Ascending aorta (tissue), 2 donors: ENCODE measurements around the gene DNER. TPM values are rescaled to one million over a fixed set of nuclear protein-coding genes. Genes with fewer than 3 reads are reported as not detected.

Experiments used
- DNase-seq, 2 donors: peaks; one replicate each; pipeline ENCODE4 v3.0.0-alpha.2; 2019; ENCODE audit warnings: low spot score in 2 of 2
- H3K27ac ChIP-seq, 2 donors: fragments of 200-600 bp; sonication (generic); one replicate each; pipeline ENCODE4 v1.5.1; 2016 to 2017; ENCODE audit warnings: mild to moderate bottlenecking in 1 of 2
- H3K27me3 ChIP-seq: fragments of 200-600 bp; sonication (generic); one replicate; pipeline ENCODE4 v1.5.1; 2017
- H3K36me3 ChIP-seq, 2 donors: fragments of 200-600 bp; sonication (generic); one replicate each; pipeline ENCODE4 v1.5.1; 2016
- H3K4me1 ChIP-seq, 2 donors: fragments of 200-600 bp; sonication (generic); one replicate each; pipeline ENCODE4 v1.5.1; 2016 to 2017; ENCODE audit warnings: mild to moderate bottlenecking in 1 of 2
- H3K4me3 ChIP-seq, 2 donors: fragments of 200-600 bp; sonication (generic); one replicate each; pipeline ENCODE4 v1.5.1; 2016 to 2017; ENCODE audit warnings: mild to moderate bottlenecking in 1 of 2
- H3K9me3 ChIP-seq, 2 donors: fragments of 200-600 bp; sonication (generic); one replicate each; pipeline ENCODE4 v1.5.1; 2016
- CTCF ChIP-seq, 3 experiments: fragments of 200-600 bp in 2 of 3; fragments of 450-650 bp in 1 of 3; sonication (generic) in 2 of 3; IDR thresholded peaks; one replicate each; pipeline ENCODE4 v1.5.1; 2016 to 2019; ENCODE audit warnings: antibody characterized with exemption in 3 of 3, mild to moderate bottlenecking in 1 of 3, moderate library complexity in 1 of 3
- intact Hi-C: fragments of 100-400 bp; cut with DNase I; formaldehyde crosslinking; loops from one replicate; pipeline ENCODE4 v1.15.1; 2023
- total RNA-seq: library from RNA; depleted of rRNA; stranded (reverse); fragments of >200 nt; gene quantifications from one replicate; pipeline ENCODE4 v1.1.0, GENCODE V29; 2016

Gene DNER
- total RNA-seq, 1 donor from 2014 or later: 1.2 TPM

DNA sequence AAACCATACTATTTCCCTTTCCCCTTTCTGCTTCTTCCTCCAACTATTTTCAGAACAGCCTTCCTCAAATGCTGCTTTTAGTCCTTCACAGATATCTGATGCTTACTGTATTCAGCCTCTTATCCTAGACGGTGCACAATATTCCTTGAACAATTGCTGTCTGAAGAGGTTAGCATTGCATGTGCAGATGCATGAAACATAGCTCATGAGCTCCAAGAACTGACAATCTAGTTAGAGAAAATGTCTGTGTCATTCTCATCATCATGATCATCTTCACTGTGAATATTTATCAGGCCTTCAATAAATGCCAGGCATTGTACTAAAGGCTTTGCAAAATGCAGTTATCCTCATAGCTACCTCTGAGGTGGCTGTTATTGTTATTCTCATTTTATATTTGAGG lies 190.7 kb downstream of the DNER start:
- Histone ChIP-seq H3K4me1 (peaks cover 2 to 5% of the 10 kb centered on the region in 2 donors), H3K4me3 (no peak overlapping the region), H3K9me3 (no peaks in the 10 kb centered on the region), H3K36me3 (no peaks in the 10 kb centered on the region), H3K27me3 (no peaks in the 10 kb centered on the region), H3K27ac (no peak overlapping the region)
- no peak for DNase-seq
- intact Hi-C loops: no loop called here
- TF ChIP-seq CTCF (IDR thresholded peaks at IDR 0.05): no peak

- H3K4me3 ChIP-seq: no peak overlapping the region
- H3K27ac ChIP-seq: no peak overlapping the region
- H3K4me1 ChIP-seq: peaks cover 2 to 5% of the 10 kb centered on the region in 2 donors
- no peaks in the 10 kb centered on the region for H3K9me3 ChIP-seq
- intact Hi-C loops: no loop called here
- no peaks in the 10 kb centered on the region for H3K27me3 ChIP-seq
- H3K36me3 ChIP-seq: no peaks in the 10 kb centered on the region
- TF ChIP-seq CTCF (IDR thresholded peaks at IDR 0.05): no peak
- no peak for DNase-seq
These were observed 192.8 kb downstream of the DNER start for GRCh38 chr2:229521576-229521975.

DNA sequence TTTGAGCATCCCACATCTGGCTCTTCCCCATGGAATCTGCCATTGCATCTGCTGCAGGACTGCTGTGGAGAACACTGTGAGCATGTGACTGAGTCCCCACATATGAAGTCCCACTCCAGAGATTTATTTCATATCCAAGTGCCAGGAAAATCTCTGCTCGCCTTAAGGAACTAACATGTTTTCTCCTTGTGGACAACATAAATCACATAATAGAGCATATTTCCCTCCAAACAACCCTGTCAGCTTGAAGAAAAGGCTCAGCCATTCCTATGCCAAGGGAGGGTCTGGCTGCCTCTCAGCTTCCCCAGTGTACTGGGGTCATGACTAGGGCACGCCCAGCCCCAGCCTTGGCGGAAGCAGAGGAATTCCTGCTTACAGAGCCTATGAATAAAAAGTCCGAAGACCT lies 193.7 kb downstream of the DNER start:
- H3K27ac ChIP-seq: no peak overlapping the region
- H3K4me1 ChIP-seq: peaks cover 2 to 5% of the 10 kb centered on the region in 2 donors
- H3K4me3 ChIP-seq: no peak overlapping the region
- TF ChIP-seq CTCF (IDR thresholded peaks at IDR 0.05): no peak
- intact Hi-C loops: no loop called here
- no peaks in the 10 kb centered on the region for H3K36me3 ChIP-seq
- no peak for DNase-seq
- H3K9me3 ChIP-seq: no peaks in the 10 kb centered on the region
- H3K27me3 ChIP-seq: no peaks in the 10 kb centered on the region

- no peaks in the 10 kb centered on the region for H3K27me3 ChIP-seq
- intact Hi-C loops: no loop called here
- no peak for TF ChIP-seq CTCF (IDR thresholded peaks at IDR 0.05)
- H3K4me1 ChIP-seq: peaks cover 2 to 5% of the 10 kb centered on the region in 2 donors
- no peak for DNase-seq
- no peak overlapping the region for H3K27ac ChIP-seq
- no peaks in the 10 kb centered on the region for H3K36me3 ChIP-seq
- H3K9me3 ChIP-seq: no peaks in the 10 kb centered on the region
- H3K4me3 ChIP-seq: no peak overlapping the region
These were observed 194.5 kb downstream of the DNER start for GRCh38 chr2:229519655-229520430.

- H3K4me1 ChIP-seq: peaks cover 0 to 3% of the 10 kb centered on the region in 2 donors
- TF ChIP-seq CTCF (IDR thresholded peaks at IDR 0.05): no peak
These were observed 200.0 kb downstream of the DNER start for GRCh38 chr2:229514273-229514895.

More at GRCh38 chr2:229514273-229514895, 200.0 kb downstream of the DNER start:
- H3K27ac ChIP-seq: no peak overlapping the region
- H3K36me3 ChIP-seq: no peaks in the 10 kb centered on the region
- no peak for DNase-seq
- no peaks in the 10 kb centered on the region for H3K9me3 ChIP-seq
- no peak overlapping the region for H3K4me3 ChIP-seq
- intact Hi-C loops: no loop called here
- no peaks in the 10 kb centered on the region for H3K27me3 ChIP-seq
